GM19193 (cell line): ENCODE data around the gene SLC13A4.

ENCODE experiments used
- POLR2A ChIP-seq: IDR thresholded peaks from 4 replicates; pipeline ENCODE4 v1.6.1; 2011; ENCODE audit not compliant: insufficient read depth, insufficient read length; ENCODE audit errors: extremely low read depth

The SLC13A4 gene

DNA sequence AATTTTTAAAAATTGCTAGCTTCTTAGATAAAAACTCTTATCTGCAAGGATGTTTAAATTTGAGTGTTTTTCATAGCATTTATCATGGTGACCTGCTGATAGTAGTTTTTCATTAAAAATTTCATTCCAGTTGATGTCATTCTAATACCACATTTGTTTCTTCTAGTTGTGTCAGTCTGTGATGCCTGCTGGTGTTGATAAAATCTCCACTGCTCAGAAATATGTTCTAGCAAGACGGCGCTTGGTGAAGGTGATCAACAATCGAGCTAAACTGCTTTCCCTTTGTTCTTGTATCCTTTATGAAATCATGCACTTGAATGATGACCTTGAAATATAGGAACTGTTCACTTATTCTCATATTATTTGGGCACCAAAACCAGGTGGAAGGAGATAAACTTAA lies 83.3 kb downstream of the SLC13A4 start:
- TF ChIP-seq POLR2A, result no peak

DNA sequence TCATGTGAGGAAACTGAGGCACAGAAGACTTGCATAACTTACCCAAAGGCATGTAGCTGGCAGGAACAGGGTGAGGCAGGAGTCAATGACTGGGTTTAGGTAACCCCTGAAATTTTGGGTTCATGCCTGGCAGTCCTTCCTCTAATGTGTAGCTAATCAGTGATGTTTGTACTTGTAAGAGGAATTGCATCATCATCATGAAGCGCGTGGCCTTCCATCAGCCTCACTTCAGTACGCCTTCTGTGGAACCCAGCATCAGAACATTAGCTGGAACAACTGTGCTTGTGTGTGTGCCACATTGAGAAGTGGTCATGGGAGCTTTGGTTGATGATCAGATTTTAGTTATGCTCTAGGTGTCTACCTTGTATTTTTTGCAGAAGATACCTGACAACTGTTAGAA lies 83.8 kb downstream of the SLC13A4 start:
- no peak for TF ChIP-seq POLR2A

DNA sequence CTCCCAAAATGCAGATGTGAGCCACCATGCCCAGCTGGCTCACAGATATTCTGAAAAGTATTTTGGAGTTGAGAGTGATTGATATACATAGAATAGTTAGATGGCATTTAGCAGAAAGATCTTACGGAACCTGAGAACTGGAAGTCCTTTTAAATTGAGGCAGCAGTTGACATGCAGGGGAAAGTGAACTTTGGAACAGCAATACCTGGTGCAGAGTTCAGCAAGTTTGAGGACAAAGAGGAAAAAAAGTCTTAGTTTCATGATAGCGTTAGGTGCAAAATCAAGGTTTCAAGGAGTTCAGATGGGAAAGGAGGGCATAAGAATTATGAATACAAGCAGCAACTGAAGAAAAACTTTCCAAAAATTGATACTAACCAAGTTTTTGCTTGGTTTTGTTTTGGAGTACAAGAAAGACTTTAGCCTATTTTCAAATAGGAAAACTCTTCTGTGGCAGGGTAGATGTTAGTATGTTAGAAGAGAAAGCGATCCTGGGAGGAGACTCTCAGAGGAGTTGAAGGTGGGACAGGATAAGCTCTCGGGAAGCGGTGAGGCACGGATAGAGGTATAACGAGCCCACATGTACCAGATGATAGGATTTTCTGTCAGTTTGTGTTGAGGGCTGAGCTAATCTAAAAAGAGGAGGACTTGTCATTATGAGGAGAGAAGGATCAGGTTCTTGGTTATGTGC lies 93.7 kb downstream of the SLC13A4 start:
- no peak for TF ChIP-seq POLR2A
